ENCODE results near the gene BUB3.

DNA sequence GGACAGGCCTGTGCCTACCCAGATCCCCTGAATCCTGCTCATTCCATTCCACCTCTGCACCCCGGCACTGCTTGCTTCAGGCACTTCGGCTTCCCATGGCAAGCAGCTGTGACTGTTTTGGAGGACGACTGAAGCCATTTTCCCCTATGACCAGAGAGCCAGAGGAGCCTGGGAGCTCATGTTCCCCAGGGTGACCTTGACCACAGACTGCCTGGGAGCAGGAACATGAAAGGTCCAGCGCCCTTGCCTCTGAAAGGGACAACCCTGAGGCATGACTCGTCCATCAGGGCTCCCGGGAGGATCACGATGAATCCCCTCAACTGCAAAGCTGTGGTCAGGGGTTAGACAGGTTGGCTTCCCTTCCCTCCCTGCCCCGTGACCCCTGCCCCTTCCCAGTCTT, 35.1 kb upstream of the BUB3 start:
- TF ChIP-seq POLR2A (IDR thresholded peaks at IDR 0.05; ENCODE audit: extremely low read depth, insufficient read length) = no peak
- TF ChIP-seq, protein P1, sequence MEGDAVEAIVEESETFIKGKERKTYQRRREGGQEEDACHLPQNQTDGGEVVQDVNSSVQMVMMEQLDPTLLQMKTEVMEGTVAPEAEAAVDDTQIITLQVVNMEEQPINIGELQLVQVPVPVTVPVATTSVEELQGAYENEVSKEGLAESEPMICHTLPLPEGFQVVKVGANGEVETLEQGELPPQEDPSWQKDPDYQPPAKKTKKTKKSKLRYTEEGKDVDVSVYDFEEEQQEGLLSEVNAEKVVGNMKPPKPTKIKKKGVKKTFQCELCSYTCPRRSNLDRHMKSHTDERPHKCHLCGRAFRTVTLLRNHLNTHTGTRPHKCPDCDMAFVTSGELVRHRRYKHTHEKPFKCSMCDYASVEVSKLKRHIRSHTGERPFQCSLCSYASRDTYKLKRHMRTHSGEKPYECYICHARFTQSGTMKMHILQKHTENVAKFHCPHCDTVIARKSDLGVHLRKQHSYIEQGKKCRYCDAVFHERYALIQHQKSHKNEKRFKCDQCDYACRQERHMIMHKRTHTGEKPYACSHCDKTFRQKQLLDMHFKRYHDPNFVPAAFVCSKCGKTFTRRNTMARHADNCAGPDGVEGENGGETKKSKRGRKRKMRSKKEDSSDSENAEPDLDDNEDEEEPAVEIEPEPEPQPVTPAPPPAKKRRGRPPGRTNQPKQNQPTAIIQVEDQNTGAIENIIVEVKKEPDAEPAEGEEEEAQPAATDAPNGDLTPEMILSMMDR (IDR thresholded peaks at IDR 0.05; ENCODE audit: low read depth, low read length) = no peak
- no peak for TF ChIP-seq MYC (IDR thresholded peaks at IDR 0.05; ENCODE audit: low read depth, low read length)
